Heart right ventricle (tissue), 16 donors: ENCODE data around the gene CLCN7. TPM values are rescaled to one million over a fixed set of nuclear protein-coding genes. Genes with fewer than 3 reads are reported as not detected.

Experiments used
- ATAC-seq, 8 donors: fragments of 200-7000 bp; cut with Tn5 transposase; one replicate each; pipeline ENCODE4 v1.9.1; 2020; ENCODE audit warnings: mild to moderate bottlenecking in 8 of 8, moderate library complexity in 8 of 8, moderate number of reproducible peaks in 1 of 8
- DNase-seq, 2 donors: peaks; one replicate each; pipeline ENCODE4 v3.0.0-alpha.2; 2020
- H3K27ac ChIP-seq, 10 donors: fragments of 200-600 bp; sonication (generic) in 2 of 10; one replicate each; pipeline versions ENCODE4 v1.5.0 to v1.8.0; 2020 to 2022; ENCODE audit warnings: mild to moderate bottlenecking in 3 of 10
- H3K27me3 ChIP-seq, 7 donors: fragments of 200-600 bp; one replicate each; pipeline ENCODE4 v1.8.0; 2021 to 2022; ENCODE audit warnings: mild to moderate bottlenecking in 2 of 7
- H3K36me3 ChIP-seq, 9 donors: fragments of 200-600 bp; sonication (generic) in 1 of 9; one replicate each; pipeline versions ENCODE4 v1.5.0 to v1.8.0; 2020 to 2022; ENCODE audit warnings: mild to moderate bottlenecking in 2 of 9
- H3K4me1 ChIP-seq, 9 donors: fragments of 200-600 bp; sonication (generic) in 1 of 9; one replicate each; pipeline versions ENCODE4 v1.5.0 to v1.8.0; 2020 to 2022; ENCODE audit warnings: mild to moderate bottlenecking in 4 of 9
- H3K4me3 ChIP-seq, 10 donors: fragments of 200-600 bp; sonication (generic) in 2 of 10; one replicate each; pipeline versions ENCODE4 v1.5.0 to v1.8.0; 2020 to 2022; ENCODE audit warnings: mild to moderate bottlenecking in 7 of 10, moderate library complexity in 2 of 10
- H3K9me3 ChIP-seq, 11 donors: fragments of 200-600 bp in 10 of 11; sonication (generic) in 2 of 11; one replicate each; pipeline versions ENCODE4 v1.5.0 to v1.8.0; 2013 to 2022; ENCODE audit warnings: mild to moderate bottlenecking in 2 of 11, control low read depth in 1 of 11, moderate library complexity in 1 of 11
- CTCF ChIP-seq, 9 donors: fragments of 200-600 bp; sonication (generic) in 2 of 9; IDR thresholded peaks; one replicate each; pipeline versions ENCODE4 v1.5.0 to v1.8.0; 2021 to 2022; ENCODE audit warnings: antibody characterized with exemption in 9 of 9, mild to moderate bottlenecking in 5 of 9, moderate library complexity in 1 of 9
- WGBS, 2 donors: extraction: QIAGEN DNeasy Blood & Tissue Kit; methylation state at CpG; one replicate each; pipeline ENCODE4 v1.1.7; 2013; ENCODE audit warnings: inconsistent platforms in 1 of 2; 5-methylcytosine and 5-hydroxymethylcytosine counted together
- intact Hi-C, 10 donors: fragments of 100-400 bp; cut with DNase I; formaldehyde crosslinking; loops; one replicate each; pipeline versions ENCODE4 v1.11.1 to v1.14.2; 2022
- polyA plus RNA-seq, 2 donors: library from polyadenylated mRNA; stranded (reverse); fragments of 200-250 nt; gene quantifications; one replicate each; pipeline ENCODE4 v1.2.3, GENCODE V29; 2013
- total RNA-seq, 10 donors: library from RNA; stranded (reverse); fragmentation: NEBNext Ultra II Directional in 3 of 10; extraction: Animal tissue kit (Norgen Biotek cat#: 25700) in 3 of 10; gene quantifications; one replicate each; pipeline versions ENCODE4 v1.2.1 to v1.2.4, GENCODE V29; 2021 to 2023
- donor health status: Arrhythmogenic right ventricular cardiomyopathy.
- donor health status: ischemic (EF 13 %, LVEDD 7.1; RV severe dilation, severe dysfunction).
- donor health status: healthy with polysubstance abuse.
- donor health status: DM: no; HTN: yes; CAD: no.
- donor health status: DM: no; HTN: no; CAD: no.
- donor health status: ischemic (EF 25% LVEDD 6.9; RV normal size, moderate dysfunction).
- donor health status: ischemic (EF 25% LVEDD 5.7; RV mildly dilated, moderate dysfunction).
- donor health status: healthy.
- donor health status: DM: yes; HTN: yes; CAD: no.
- donor health status: Ischemic cardiomyopathy.
- donor health status: ischemic (EF 35%, LVEDD 5.7; RV mildly dilated, moderate dysfunction).
- donor health status: nonischemic (EF 11% LVEDD 7.7; RV severe dilation, severe dysfunction).
- donor health status: DM: yes; HTN: yes; CAD: no.
- donor health status: PGD.
- donor health status: ischemic (EF 29% LVEDD 5.4; RV normal size, mild dysfunction).
- donor health status: nonischemic (EF 23%, LVEDD 6.1; RV moderate dilation, normal function).

The CLCN7 gene
- total and polyA plus RNA-seq, 12 donors = 29.5 to 60.6 (median 35.1) TPM

GRCh38 chr16:1519831-1520230 is 45.0 kb upstream of the CLCN7 start:
- no peak overlapping the region for H3K27ac ChIP-seq
- no peak overlapping the region for H3K4me3 ChIP-seq
- no peaks in the 10 kb centered on the region for H3K27me3 ChIP-seq
- peaks cover 0 to 58% (median 6%) of the 10 kb centered on the region in 9 donors for H3K36me3 ChIP-seq
- no peak for TF ChIP-seq CTCF (IDR thresholded peaks at IDR 0.05)
- peaks cover 0 to 5% (median 0%) of the 10 kb centered on the region in 11 donors for H3K9me3 ChIP-seq
- intact Hi-C loops = no loop called here
- no peak for DNase-seq
- ATAC-seq = peak in 1 of 8 donors; percentile 37
- WGBS, 2 donors = 87 to 88% methylated on average over 17 of the region's 17 CpGs
- H3K4me1 ChIP-seq = no peaks in the 10 kb centered on the region

GRCh38 chr16:1518626-1519135 is 43.9 kb upstream of the CLCN7 start:
- Histone ChIP-seq H3K27me3 (no peaks in the 10 kb centered on the region), H3K27ac (no peak overlapping the region), H3K4me3 (no peak overlapping the region), H3K4me1 (no peaks in the 10 kb centered on the region), H3K9me3 (peaks cover 0 to 16% (median 7%) of the 10 kb centered on the region in 11 donors), H3K36me3 (peaks cover 0 to 53% (median 6%) of the 10 kb centered on the region in 9 donors)
- DNase-seq = no peak
- 93 to 94% methylated on average over 16 of the region's 16 CpGs for WGBS, 2 donors
- no peak for TF ChIP-seq CTCF (IDR thresholded peaks at IDR 0.05)
- intact Hi-C loops = no loop called here
- ATAC-seq = peak in 3 of 8 donors; percentile 13 to 37 (median 18)

- DNase-seq = no peak
- H3K36me3 ChIP-seq = peaks cover 0 to 40% (median 1%) of the 10 kb centered on the region in 9 donors
- H3K27me3 ChIP-seq = no peaks in the 10 kb centered on the region
- peaks cover 0 to 16% (median 7%) of the 10 kb centered on the region in 11 donors for H3K9me3 ChIP-seq
- peaks cover 9 to 36% (median 19%) of the 10 kb centered on the region in 9 donors for H3K4me1 ChIP-seq
- H3K4me3 ChIP-seq = no peak overlapping the region
- H3K27ac ChIP-seq = no peak overlapping the region
- WGBS, 2 donors = 84 to 97% methylated on average over 3 of the region's 3 CpGs
- TF ChIP-seq CTCF (IDR thresholded peaks at IDR 0.05) = no peak
- intact Hi-C loops = no loop called here
- no peak for ATAC-seq
These were observed 39.7 kb upstream of the CLCN7 start for GRCh38 chr16:1514507-1514906.

- DNase-seq (no peak), ATAC-seq (no peak)
- H3K27me3 ChIP-seq = no peaks in the 10 kb centered on the region
- WGBS, 2 donors = 70 to 73% methylated on average over 15 of the region's 15 CpGs
- peaks cover 0 to 38% (median 0%) of the 10 kb centered on the region in 9 donors for H3K36me3 ChIP-seq
- H3K4me1 ChIP-seq = peaks cover 18 to 48% (median 27%) of the 10 kb centered on the region in 9 donors
- H3K9me3 ChIP-seq = peaks cover 0 to 16% (median 7%) of the 10 kb centered on the region in 11 donors
- TF ChIP-seq CTCF (IDR thresholded peaks at IDR 0.05) = no peak
- intact Hi-C loops = no loop called here
- H3K4me3 ChIP-seq = no peak overlapping the region
- H3K27ac ChIP-seq = peak overlapping the region in 2 of 10 donors; percentile 49 to 53
These were observed 37.9 kb upstream of the CLCN7 start for GRCh38 chr16:1512774-1513173.
